Activated T-helper 1 cell treated with Interleukin-2 at 50 U/mL for 16 hours (primary cell): ENCODE measurements around the gene GOLPH3L.
"Not testable (repeated sequence)": the region's sequence is repeated elsewhere in the genome, so short reads cannot be mapped to it uniquely, and the experiment has no call there.

Experiments used
- DNase-seq: peaks from one replicate; pipeline ENCODE4 v3.0.0-alpha.2; 2020; ENCODE audit warnings: low read depth

GOLPH3L gene

DNA sequence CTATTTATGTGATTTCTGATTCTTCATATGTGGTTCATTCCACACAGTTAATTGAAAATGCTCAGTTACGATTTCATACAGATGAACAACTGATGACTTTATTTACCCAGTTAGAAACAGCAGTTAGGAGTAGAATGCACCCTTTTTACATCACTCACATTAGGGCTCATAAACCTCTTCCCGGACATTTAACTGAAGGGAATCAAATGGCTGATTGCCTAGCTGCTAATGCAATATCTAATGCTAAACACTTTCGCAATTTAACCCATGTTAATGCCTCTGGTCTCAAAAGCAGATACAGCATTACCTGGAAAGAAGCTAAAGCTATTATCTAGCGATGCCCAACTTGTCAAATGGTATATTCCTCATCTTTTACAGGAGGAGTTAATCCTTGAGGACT, 39.9 kb downstream of the GOLPH3L start:
- not testable (repeated sequence) for DNase-seq

DNA sequence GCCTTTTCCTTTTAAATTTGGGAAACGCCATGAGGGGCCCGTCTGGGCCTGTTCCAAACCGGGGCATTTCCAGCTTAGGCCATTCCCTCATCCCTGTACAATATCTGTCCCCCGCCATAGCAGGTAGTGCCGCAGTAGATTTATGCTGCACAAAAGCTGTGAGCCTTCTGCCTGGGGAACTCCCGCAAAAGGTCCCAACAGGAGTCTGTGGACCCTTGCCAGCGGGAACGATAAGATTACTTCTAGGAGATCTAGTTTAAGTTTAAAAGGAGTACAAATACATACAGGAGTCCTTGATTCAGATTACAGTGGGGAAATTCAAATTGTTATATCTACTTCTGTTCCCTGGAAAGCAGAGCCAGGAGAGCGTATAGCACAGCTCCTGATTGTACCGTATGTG, 42.3 kb downstream of the GOLPH3L start:
- DNase-seq, result not testable (repeated sequence)

DNA sequence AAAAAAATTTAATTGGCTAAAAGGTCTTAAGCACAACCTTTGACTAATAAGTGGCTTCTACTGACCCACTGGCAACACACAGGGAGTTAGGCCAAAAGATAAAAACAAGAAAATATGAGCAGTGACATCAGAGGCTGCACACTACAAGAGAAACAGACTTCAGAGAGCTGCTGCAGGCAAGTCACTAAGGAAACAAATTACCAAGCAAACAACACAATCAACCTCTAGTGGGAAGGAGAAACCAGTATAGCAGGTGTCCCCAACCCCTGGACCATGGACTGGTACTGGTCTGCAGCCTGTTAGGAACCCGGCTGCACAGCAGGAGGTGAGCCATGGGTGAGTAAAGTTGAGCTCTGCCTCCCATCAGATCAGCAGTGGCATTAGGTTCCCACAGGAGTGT, 46.8 kb downstream of the GOLPH3L start:
- DNase-seq, result no peak

DNA sequence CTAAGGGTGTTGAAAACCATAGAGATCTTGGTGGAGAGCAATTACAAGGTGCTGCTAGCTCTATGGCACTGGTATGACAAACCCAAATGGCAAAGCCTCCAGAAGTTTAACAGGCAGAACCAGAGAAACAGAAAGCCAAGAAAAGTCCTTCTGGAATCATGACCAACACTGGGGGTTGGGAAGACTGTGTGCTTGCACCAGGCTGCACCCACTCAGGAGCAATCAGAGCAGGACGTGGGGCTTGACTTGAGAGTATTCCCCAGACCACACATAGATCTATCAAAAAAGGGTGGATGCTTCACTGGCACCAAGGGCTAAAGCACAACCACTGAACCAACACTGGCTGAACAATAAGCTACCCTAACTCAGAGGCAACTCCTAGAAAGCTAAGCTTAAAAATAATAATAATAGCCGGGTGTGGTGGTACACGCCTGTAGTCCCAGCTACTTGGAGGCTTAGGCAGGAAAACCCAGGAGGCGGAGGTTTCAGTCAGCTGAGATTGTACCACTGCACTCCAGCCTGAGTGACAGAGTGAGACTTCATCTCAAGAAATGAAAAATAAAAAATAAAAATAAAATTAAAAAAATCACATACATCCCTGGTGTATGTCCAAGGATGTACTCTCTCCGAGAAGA, 47.4 kb downstream of the GOLPH3L start:
- DNase-seq, result no peak

DNA sequence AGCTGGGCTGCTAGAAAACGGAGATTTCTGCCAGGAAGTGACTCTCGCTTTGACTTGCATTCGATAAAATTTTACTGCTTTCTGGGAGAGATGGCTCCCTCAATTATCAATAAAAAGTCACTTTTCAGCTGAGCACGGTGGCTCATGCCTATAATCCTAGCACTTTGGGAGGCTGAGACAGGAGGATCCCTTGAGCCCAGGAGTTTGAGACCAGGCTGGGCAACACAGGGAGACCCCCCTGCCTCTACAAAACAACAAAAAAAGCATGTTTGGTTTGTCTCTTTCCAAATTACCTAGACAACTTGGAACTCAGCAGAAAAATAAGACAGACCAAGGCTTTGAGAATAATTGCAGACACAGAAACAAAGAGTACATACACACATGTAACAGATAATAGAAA, 54.7 kb downstream of the GOLPH3L start:
- no peak for DNase-seq

DNA sequence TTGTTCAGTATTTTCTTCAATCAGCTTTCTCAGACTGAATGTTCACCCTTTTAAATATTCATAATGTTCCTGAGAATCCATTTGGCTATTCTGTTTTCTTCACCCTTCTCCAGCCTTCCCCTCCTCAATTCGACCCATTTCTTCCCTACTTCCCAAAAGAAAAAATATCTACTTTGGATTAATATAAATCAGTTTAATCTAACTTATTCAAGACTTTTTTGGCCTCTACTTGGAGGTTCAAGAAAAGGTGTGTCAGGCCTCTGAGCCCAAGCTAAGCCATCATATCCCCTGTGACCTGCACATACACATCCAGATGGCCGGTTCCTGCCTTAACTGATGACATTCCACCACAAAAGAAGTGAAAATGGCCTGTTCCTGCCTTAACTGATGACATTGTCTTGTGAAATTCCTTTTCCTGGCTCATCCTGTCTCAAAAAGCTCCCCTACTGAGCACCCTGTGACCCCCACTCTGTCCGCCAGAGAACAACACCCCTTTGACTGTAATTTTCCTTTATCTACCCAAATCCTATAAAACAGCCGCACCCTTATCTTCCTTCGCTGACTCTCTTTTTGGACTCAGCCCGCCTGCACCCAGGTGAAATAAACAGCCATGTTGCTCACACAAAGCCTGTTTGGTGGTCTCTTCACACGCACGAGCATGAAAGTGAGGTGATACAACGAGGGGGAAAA, 55.7 kb downstream of the GOLPH3L start:
- DNase-seq, result not testable (repeated sequence)

DNA sequence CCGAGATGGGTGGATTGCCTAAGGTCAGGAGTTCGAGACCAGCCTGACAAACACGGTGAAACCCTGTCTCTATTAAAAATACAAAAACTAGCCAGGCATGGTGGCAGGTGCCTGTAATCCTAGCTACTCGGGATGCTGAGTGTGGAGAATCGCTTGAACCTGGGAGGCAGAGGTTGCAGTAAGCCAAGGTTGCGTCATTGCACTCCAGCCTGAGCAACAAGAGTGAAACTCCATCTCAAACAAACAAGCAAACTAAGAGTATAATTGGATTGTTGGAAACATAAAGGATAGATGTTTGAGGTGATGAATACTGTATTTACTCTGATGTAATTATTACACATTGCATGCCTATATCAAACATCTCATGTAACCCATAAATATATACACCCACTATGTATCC, 58.5 kb downstream of the GOLPH3L start:
- not testable (repeated sequence) for DNase-seq

DNA sequence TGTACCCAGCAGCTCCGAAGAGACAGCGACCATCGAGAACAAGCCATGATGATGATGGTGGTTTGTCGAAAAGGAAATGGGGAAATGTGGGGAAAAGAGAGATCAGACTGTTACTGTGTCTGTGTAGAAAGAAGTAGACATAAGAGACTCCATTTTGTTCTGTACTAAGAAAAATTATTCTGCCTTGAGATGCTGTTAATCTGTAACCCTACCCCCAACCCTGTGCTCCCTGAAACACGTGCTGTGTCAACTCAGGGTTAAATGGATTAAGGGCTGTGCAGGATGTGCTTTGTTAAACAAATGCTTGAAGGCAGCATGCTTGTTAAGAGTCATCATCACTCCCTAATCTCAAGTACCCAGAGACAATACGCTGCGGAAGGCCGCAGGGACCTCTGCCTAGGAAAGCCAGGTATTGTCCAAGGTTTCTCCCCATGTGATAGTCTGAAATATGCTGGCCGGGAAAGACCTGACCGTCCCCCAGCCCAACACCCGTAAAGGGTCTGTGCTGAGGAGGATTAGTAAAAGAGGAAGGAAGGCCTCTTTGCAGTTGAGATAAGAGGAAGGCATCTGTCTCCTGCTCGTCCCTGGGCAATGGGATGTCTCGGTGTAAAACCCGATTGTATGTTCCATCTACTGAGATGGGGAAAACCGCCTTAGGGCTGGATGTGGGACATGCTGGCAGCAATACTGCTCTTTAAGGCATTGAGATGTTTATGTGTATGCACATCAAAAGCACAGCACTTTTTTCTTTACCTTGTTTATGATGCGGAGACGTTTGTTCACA, 61.9 kb downstream of the GOLPH3L start:
- not testable (repeated sequence) for DNase-seq

DNA sequence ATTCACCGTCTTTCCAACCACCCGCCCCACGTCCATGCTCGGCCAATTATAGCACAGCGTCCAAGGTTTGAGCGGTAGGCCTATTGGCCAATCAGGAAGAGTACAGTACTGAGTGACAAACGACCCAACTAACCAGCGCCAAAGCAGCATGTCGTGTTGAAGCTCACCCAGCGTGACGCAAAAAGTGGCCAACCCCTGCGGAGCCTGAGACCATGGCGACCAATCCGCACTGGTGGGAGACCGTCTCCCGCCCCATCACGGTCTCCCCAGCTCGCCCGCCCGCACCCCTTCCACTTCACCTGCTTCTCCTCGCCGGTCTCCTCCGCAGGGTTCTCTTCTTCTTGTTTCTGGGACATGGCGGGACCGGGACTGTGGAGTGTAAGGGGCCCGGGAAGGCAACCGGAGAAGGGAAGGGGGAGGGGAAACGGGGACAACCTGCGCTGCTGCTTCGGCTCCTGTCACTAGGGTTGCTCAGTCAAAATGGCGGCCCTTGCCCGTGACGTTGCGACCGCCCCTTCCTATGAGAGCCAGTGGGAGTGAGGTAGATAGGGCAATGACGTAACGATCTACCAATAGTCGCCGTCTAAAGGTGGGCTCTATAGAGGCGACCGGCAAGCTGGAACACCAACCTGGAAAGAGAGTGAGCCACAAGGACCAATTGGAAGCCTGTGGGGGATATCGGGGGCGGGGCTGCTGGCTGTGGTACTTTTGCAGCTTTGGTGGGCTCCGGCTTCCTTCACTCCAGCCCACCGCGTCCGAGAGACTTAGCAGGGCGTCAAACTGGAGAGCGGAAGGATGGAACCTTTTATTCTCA, 67.6 kb downstream of the GOLPH3L start, which contains the start of gene ENSA:
TSS of gene ENSA (minus strand) at position 498 of the 814 bp plus-strand sequence. CDS start at position 356, 142 bp downstream.
- peak; percentile 90 for DNase-seq

DNA sequence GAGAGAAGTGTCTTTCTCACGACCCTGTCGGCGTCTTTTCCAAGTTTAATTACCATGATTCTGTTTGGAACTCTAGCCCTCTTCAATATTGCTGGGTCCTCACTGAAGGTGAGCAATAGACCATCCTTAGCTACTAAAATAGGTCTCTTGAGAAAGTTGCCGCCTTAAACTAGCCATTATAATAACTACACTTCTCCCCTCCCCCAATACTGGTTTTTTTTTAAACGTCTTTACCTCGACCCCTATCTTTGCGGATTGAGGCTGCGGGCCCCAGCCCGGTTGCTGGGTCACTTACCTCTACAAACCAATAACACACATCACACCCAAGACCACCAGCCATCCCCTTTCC, 68.2 kb downstream of the GOLPH3L start:
- DNase-seq, result no peak

DNA sequence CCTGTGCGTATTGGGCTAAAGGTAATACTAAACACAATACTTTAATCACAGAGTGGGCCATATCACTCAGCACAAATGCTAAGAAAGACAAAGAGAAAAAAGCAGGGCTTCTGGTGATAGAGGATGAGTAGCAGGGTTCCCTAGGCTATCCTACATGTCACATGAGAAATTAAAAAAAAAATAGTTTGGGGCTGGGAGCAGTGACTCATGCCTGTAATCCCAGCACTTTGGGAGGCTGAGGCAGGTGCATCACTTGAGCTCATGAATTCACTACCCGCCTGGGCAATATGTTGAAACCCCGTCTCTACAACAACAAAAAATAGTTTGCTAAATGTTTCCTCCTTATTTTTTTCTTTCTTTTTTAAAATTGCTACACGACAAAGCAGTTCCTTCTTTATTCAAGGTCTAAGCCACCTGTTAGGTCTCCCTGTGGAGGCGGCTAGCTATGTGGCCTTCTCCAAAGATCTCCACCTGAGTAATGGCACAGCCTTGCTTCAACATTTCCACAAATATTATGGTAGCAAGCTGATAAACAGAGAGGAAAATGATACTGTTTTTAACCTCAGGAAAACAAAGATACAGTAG, 69.0 kb downstream of the GOLPH3L start:
- no peak for DNase-seq

DNA sequence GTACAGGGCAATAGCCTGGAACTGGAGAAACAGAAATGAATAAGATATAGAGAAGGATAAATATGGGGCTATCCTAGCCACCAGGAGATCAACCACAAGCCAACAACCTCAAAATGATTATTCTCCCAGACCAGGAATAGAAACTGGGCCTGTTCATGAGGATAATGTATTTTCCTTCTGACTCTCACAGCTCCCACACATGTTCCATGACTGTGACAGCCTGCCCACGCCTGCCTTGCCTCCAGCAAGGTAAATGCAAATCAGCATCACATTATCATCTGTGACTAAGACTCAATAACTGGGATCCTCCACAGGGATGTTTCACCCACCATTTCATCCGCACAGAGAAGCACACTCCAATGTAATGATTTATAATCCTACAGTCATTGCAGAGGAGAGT, 70.8 kb downstream of the GOLPH3L start:
- no peak for DNase-seq

DNA sequence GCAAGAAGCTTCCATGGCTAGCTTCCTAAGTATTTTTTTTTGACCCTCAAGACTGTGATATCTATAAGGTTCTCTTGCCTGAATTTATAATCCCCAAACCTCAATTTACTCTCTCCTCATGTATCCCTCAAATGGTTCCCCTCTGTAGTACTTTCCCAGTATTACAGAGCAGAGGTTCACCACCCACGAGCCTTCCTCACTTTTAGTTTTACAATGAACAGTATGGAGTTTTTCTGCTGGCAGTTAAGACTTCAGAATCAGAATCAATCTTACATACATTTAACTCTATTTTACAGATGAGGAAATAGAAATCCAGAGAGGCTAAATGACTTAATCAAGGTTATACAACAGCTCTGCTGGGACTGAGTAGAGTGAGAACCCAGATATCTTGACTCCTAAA, 72.4 kb downstream of the GOLPH3L start:
- DNase-seq, result not testable (repeated sequence)

DNA sequence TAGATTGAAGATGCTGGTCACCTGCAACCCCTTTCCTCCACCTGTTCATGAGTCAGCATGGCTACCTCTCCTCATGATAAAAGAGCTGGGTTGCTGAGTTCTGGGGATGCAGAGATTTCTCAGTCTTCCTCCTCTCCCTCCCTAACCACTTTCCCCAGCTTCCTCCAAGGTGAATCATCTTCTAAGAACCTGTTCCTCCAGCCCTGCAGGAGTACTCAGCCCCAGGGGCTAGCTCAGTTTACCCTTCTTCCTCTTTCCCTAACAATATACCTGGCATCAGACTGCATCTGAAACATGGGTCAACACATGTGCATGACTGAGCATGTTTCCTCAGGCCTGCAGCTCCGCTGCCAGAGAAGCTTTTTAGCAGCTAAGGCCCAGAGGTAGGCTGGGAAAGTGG, 72.8 kb downstream of the GOLPH3L start:
- DNase-seq, result not testable (repeated sequence)

DNA sequence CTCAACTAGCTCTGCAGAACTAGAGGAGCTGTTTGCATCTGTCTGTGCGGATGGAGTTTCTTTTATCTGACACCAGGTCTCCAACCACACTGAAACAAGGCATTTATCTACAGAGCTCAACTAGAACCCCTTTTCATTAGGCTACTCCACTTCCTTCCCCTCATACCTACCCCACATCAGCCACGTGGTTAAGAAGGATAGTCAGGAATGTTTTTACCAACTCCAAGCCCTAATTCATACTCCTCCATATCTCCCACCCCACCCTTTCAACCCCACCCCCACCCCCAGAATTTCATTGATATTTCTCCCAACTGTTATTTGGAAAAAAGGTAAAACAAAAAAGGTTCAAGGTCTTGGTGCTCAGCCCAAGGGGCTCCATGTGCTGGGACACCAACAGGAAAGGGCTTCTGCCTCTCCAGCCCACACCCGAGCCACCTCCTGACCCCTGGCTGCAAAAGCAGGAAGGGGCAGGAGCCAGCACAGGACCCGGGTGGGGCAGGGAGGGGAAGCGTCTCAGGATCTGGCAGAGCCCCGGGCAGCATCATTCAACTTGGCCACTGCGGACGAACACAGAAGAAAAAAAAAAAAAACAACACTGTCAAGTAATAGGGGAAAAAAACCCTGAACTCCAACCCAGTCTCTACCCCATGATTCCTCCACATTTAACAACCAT, 74.5 kb downstream of the GOLPH3L start:
- no peak for DNase-seq

DNA sequence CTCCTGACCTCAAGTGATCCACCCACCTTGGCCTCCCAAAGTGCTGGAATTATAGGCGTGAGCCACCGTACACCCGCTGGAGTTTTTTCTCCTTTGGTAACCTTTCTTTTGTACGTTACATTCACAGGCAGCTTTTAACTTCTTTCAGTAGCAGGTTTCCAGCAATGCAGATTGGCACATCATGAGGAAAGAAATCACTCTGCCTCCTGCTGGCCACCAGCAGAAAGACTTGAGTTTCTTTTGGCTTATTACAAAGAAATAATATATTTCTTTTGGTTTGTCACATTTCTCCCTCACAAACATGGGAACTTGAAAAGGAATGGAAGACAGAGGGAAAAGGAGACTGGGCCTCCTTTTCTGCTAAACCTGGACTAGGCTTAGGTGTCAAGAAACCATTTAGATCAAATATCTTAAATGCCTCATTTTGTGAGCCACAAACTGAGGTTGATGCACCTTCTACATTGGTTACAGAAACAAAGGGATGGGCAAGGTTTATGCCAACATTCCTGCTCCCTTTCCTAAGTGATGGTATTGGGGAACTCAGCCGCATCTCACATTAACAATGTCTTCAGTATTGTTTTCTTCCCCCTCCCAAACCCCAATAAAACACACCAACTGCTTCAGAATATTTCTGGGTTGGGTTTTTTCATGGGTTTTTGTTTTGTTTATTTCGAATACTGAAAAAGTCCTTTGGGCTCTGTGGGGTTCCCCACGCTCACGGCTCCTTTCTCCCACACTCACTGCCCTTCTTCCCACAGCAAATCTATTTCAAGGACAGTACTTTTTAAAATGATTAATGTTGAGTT, 75.3 kb downstream of the GOLPH3L start:
- peak; percentile 33 for DNase-seq

DNA sequence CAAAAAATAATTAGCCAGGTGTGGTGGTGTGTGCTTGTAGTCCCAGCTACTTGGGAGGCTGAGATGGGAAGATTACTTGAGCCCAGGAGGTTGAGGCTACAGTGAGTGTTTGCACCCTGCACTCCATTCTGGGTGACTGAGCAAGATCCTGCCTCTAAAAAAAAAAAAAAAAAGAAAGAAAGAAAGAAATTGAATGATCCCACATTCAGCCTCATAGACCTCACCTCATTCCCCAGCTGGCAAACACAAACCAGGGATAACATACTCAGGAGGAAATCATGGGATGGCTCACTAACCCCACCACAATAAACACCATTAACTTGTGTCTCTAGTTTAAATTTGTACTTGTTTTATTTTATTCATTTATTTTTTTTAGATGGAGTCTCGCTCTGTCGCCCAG, 76.0 kb downstream of the GOLPH3L start:
- DNase-seq, result no peak

DNA sequence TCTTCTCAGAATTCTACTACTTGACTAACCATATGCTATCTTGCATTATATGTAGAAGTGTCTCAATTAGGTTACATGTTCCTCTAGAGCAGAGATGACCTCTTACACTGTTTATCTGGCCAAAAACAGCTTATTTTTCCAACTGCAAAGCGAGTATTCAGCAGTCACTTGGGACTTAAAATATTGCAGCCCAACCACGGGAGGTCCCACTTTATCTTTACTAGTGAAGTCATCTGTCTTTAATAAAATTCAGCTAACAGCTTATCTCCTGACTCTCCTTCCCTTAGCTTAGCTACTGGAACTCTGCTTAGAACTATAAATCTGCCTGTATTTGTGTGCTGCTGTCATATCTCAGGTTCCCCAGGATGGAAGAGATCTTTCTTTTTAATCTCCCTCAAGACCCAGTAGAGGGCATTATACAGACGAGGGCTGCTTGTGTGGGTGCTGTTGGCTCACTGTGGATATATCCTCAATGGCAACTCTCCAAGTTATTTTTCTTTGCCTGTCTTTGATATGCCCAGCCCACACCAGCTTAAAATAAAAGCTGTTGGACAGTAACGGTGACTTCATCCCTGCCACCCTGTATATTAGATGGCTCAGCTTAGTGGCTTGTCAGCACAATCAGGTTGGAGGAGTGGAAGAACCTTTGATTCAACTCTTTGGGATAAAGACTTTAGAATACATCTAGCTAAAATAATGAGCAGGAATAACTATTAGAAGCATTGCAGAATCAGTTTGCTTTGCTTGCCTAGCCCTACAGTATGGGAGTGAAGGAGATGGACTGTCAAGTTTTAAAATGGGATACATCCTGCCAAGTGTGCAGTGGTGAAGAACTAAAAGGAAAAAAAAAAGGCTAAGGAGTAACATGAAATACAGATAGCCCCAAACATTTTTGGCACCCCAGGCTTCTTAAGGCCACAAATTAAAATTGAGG, 77.1 kb downstream of the GOLPH3L start:
- no peak for DNase-seq
